ENCODE data around the gene ITGB8. TPM values are rescaled to one million over a fixed set of nuclear protein-coding genes. Genes with fewer than 3 reads are reported as not detected.

Gene ITGB8
- total and polyA plus RNA-seq, 2 of the 4 experiments (the other 2 are of a cell fraction) = 2.6 to 10.2 TPM

GRCh38 chr7:20383351-20383750 lies 52.7 kb downstream of the ITGB8 start:
- DNase-seq = no peak
- Histone ChIP-seq H3K56ac (ENCODE audit: extremely low read depth, insufficient read depth, low read length) (no peak overlapping the region), H3K9me1 (ENCODE audit: insufficient read depth, low read length) (no peaks in the 10 kb centered on the region), H3K4me1 (ENCODE audit: control insufficient read depth, insufficient read depth, low read length) (peaks cover 2% of the 10 kb centered on the region), H4K20me1 (ENCODE audit: insufficient read depth, low read length) (no peaks in the 10 kb centered on the region), H3K36me3 (ENCODE audit: control insufficient read depth, insufficient read depth, low read length) (peaks cover 14% of the 10 kb centered on the region), H3K4ac (ENCODE audit: low read depth, low read length) (no peak overlapping the region), H2BK15ac (ENCODE audit: low read depth, low read length) (no peak overlapping the region), H3K18ac (ENCODE audit: low read depth, low read length) (no peak overlapping the region), H3K27me3 (ENCODE audit: control insufficient read depth, insufficient read depth, low read length) (no peaks in the 10 kb centered on the region), H3K79me1 (ENCODE audit: low read depth in 1 of 2, low read length in 2 of 2) (no peaks in the 10 kb centered on the region), H4K8ac (ENCODE audit: low read depth in 2 of 2, low read length in 2 of 2) (no peak overlapping the region), H2BK120ac (ENCODE audit: low read depth, low read length) (no peak overlapping the region), H2AFZ (replicated peaks; ENCODE audit: low read length, poor library complexity) (no peak overlapping the region), H4K91ac (ENCODE audit: insufficient read depth, low read depth, low read length) (no peak overlapping the region), H3K9me3 (ENCODE audit: control insufficient read depth, insufficient read depth, low read length) (no peaks in the 10 kb centered on the region), H3K4me2 (ENCODE audit: low read depth, low read length) (no peak overlapping the region), H4K5ac (ENCODE audit: low read depth, low read length) (no peak overlapping the region), H2AK5ac (ENCODE audit: low read depth, low read length) (no peak overlapping the region), H3K4me3 (ENCODE audit: insufficient read depth, low read depth, low read length) (no peak overlapping the region), H3K27ac (ENCODE audit: insufficient read depth, low read length) (no peak overlapping the region), H3K14ac (replicated peaks; ENCODE audit: low read depth, low read length) (no peak overlapping the region), H2AK9ac (replicated peaks; ENCODE audit: low read depth, low read length, poor library complexity) (no peak overlapping the region), H2BK20ac (ENCODE audit: low read depth, low read length) (no peak overlapping the region), H3K9ac (ENCODE audit: low read depth, low read length) (no peak overlapping the region), H3K23ac (ENCODE audit: low read depth, low read length) (no peak overlapping the region), H2BK5ac (ENCODE audit: low read depth, low read length, poor library complexity, severe bottlenecking) (no peak overlapping the region)
- TF ChIP-seq FOS (IDR thresholded peaks at IDR 0.05; ENCODE audit: low read depth, low read length) (no peak), SMC3 (IDR thresholded peaks at IDR 0.05; ENCODE audit: low read depth, low read length) (no peak), RAD21 (IDR thresholded peaks at IDR 0.05; ENCODE audit: low read length) (no peak), MAFK (IDR thresholded peaks at IDR 0.05; ENCODE audit: low read depth, low read length) (no peak), RCOR1 (IDR thresholded peaks at IDR 0.05; ENCODE audit: insufficient replicate concordance, low read length) (no peak)
- BruUV-seq (replicated peaks) = no TSS peak
- in situ Hi-C loops (cut with MboI; ENCODE audit: low sequenced_read_pairs) (no loop called here), intact Hi-C loops (cut with micrococcal nuclease) (no loop called here), dilution Hi-C loops (cut with HindIII; ENCODE audit: low sequenced_read_pairs, unreplicated experiment) (no loop called here)
- POLR2A ChIA-PET (ENCODE audit: unreplicated experiment) = no interaction called here
- CTCF ChIA-PET = no interaction called here
- ATAC-seq (ENCODE audit: low read depth) = no peak

All from IMR-90 (cell line).